Fibroblast of skin of right quadriceps (primary cell): ENCODE measurements around the gene ARL6IP1.
"Not testable (repeated sequence)": the region's sequence is repeated elsewhere in the genome, so short reads cannot be mapped to it uniquely, and the experiment has no call there.

Experiments used
- DNase-seq: peaks from one replicate; pipeline ENCODE4 v3.0.0-alpha.2; 2013

ARL6IP1 gene

GRCh38 chr16:18757960-18758660 is 43.2 kb downstream of the ARL6IP1 start:
- not testable (repeated sequence) for DNase-seq

- not testable (repeated sequence) for DNase-seq
Observed at GRCh38 chr16:18756639-18757038, 44.7 kb downstream of the ARL6IP1 start.

- not testable (repeated sequence) for DNase-seq
Observed at GRCh38 chr16:18742870-18743269, 58.5 kb downstream of the ARL6IP1 start.
